ENCODE data around the gene MYRF. TPM values are rescaled to one million over a fixed set of nuclear protein-coding genes. Genes with fewer than 3 reads are reported as not detected.
A peak's percentile ranks its signal among the peaks of the same experiment; 100 is the strongest.

Gene MYRF
- total RNA-seq, 1 donor from 2014 or later: 117 TPM

DNA sequence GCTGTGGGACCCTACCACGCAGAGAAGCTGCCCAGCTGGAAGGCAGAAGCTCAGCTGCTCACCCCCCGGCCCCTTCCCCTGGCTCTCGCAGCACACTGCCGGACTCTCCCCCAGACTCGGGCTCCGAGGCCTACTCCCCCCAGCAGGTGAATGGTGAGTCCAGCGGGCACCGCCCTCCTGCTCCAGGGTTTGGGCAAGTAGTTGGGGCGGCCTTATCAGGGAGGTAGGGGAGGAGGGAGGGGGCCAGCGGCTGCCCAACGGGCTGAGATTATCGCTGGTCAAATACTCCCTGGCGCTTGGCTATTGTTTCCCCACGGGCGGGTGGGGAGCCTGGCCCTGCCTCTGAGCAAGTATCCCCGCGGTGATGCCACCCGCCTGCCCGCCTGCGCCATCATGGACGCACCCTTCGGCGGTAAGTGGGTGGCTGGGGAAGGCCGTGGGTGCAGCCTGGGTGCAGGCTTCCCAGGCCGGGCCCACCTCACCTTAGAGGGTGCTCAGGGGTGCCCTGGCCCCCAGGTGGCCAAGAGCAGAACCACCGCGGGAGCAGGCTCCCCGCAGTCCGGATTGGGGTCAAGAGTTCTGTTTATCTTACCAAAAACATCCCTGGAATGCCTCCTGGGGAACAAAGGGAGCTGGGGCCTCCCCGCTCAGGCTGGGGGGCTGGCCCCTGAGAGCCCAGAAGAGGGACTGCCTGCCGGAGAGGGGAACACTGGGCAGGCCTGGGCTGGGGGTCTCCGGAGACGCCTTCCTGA lies 16.9 kb downstream of the MYRF start:
- H3K9me3 Mint-ChIP-seq (ENCODE audit: low read depth): no peaks in the 10 kb centered on the region
- peak; percentile 41 for DNase-seq (ENCODE audit: low spot score, unreplicated experiment)
- peak overlapping the region; percentile 31 for H3K4me3 Mint-ChIP-seq (ENCODE audit: low read depth)
- H3K27ac Mint-ChIP-seq: peak overlapping the region; percentile 92
- H3K27me3 Mint-ChIP-seq: no peaks in the 10 kb centered on the region
- H3K4me1 Mint-ChIP-seq (ENCODE audit: low read depth): peaks cover 19% of the 10 kb centered on the region
- TF ChIP-seq, protein P1, sequence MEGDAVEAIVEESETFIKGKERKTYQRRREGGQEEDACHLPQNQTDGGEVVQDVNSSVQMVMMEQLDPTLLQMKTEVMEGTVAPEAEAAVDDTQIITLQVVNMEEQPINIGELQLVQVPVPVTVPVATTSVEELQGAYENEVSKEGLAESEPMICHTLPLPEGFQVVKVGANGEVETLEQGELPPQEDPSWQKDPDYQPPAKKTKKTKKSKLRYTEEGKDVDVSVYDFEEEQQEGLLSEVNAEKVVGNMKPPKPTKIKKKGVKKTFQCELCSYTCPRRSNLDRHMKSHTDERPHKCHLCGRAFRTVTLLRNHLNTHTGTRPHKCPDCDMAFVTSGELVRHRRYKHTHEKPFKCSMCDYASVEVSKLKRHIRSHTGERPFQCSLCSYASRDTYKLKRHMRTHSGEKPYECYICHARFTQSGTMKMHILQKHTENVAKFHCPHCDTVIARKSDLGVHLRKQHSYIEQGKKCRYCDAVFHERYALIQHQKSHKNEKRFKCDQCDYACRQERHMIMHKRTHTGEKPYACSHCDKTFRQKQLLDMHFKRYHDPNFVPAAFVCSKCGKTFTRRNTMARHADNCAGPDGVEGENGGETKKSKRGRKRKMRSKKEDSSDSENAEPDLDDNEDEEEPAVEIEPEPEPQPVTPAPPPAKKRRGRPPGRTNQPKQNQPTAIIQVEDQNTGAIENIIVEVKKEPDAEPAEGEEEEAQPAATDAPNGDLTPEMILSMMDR (IDR thresholded peaks at IDR 0.05; ENCODE audit: unreplicated experiment): peak; percentile 70
- peaks cover 3% of the 10 kb centered on the region for H3K36me3 Mint-ChIP-seq (ENCODE audit: insufficient read depth)

DNA sequence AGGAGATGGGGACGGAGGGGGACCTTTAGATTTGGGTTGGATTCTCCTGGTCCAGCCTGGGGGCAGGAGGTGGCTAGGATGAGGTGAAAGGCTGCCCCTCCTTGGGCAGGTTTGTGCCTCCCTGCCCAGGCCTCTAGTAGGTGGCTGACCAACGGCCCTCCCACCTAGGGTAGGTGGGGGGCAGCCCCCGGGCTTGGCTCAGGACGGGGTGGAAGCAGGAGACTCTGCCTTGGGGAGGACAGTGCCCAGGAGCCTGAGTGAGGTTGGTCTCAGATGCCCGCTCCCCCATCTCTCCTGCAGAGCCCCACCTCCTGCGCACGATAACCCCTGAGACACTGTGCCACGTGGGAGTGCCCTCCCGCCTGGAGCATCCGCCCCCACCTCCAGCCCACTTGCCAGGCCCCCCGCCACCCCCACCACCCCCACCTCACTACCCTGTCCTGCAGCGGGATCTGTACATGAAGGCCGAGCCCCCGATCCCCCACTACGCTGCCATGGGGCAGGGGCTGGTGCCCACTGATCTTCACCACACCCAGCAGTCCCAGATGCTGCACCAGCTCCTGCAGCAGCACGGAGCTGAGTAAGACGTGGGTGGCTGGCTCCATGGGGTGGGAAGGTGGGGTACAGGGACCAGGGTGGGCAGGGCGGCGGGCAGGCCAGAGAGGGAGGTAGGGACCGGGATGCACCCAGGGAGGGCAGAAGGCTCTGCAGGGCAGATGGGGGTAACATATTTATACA lies 17.7 kb downstream of the MYRF start:
- no peaks in the 10 kb centered on the region for H3K9me3 Mint-ChIP-seq (ENCODE audit: low read depth)
- H3K4me1 Mint-ChIP-seq (ENCODE audit: low read depth): peaks cover 19% of the 10 kb centered on the region
- DNase-seq (ENCODE audit: low spot score, unreplicated experiment): no peak
- TF ChIP-seq, protein P1 (IDR thresholded peaks at IDR 0.05; ENCODE audit: unreplicated experiment): no peak
- H3K27ac Mint-ChIP-seq: peak overlapping the region; percentile 86
- H3K36me3 Mint-ChIP-seq (ENCODE audit: insufficient read depth): peaks cover 3% of the 10 kb centered on the region
- H3K27me3 Mint-ChIP-seq: no peaks in the 10 kb centered on the region
- peak overlapping the region; percentile 31 for H3K4me3 Mint-ChIP-seq (ENCODE audit: low read depth)

DNA sequence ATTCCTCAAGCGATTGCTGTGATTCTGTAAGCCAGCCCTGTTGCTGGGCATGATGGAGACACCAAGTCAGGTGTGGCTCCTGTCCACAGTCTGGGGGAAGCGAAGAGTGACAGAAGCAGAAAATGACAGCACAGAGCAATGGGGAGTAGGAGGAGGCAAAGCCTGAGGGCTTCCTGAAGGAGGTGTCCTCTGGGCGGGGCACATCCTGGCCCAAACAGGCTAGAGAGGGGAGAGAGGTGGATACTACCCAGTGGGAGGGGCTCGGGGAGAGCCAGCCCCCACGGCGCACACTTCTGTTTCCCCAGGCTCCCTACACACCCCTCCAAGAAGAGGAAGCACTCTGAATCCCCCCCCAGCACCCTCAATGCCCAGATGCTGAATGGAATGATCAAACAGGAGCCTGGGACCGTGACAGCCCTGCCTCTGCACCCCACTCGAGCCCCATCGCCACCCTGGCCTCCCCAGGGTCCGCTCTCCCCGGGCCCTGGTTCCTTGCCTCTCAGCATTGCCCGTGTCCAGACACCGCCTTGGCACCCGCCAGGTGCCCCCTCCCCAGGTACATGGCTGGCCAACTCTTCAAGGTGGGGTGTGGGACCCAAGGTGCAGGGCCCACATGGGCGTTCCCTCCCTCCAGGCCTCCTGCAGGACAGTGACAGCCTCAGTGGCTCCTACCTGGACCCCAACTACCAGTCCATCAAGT lies 18.9 kb downstream of the MYRF start:
- Mint-ChIP-seq H3K4me1 (ENCODE audit: low read depth) (peaks cover 19% of the 10 kb centered on the region), H3K4me3 (ENCODE audit: low read depth) (no peak overlapping the region), H3K27me3 (no peaks in the 10 kb centered on the region), H3K36me3 (ENCODE audit: insufficient read depth) (peaks cover 3% of the 10 kb centered on the region), H3K9me3 (ENCODE audit: low read depth) (no peaks in the 10 kb centered on the region), H3K27ac (peak overlapping the region; percentile 88)
- TF ChIP-seq, protein P1 (IDR thresholded peaks at IDR 0.05; ENCODE audit: unreplicated experiment): no peak
- no peak for DNase-seq (ENCODE audit: low spot score, unreplicated experiment)

DNA sequence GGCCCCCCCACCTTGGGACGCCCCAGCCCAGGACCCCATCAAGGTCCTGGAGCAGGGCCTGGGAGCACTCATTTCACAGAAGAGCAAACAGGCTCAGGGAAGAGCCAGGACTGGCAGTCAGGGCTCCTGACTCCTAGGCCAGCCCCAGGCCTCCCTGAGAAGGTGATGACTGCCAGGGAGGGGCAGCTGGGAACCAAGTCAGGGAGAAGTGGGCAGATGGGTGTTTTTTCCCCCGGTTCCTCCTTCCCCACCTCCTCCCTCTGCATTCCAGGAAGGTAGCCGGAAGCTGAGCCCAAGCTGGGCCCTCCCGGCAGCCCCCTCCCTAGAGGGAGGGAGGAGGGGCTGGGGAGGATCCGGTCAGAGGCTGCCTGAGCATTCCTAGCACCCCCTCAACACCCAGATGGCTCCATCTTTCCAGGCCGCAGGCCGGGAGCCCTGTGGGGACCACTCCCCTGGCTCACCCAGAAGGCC lies 19.6 kb downstream of the MYRF start:
- no peak for DNase-seq (ENCODE audit: low spot score, unreplicated experiment)
- Mint-ChIP-seq H3K9me3 (ENCODE audit: low read depth) (no peaks in the 10 kb centered on the region), H3K36me3 (ENCODE audit: insufficient read depth) (peaks cover 5% of the 10 kb centered on the region), H3K4me3 (ENCODE audit: low read depth) (no peak overlapping the region), H3K4me1 (ENCODE audit: low read depth) (peaks cover 19% of the 10 kb centered on the region), H3K27ac (peak overlapping the region; percentile 84), H3K27me3 (no peaks in the 10 kb centered on the region)
- TF ChIP-seq, protein P1 (IDR thresholded peaks at IDR 0.05; ENCODE audit: unreplicated experiment): no peak

DNA sequence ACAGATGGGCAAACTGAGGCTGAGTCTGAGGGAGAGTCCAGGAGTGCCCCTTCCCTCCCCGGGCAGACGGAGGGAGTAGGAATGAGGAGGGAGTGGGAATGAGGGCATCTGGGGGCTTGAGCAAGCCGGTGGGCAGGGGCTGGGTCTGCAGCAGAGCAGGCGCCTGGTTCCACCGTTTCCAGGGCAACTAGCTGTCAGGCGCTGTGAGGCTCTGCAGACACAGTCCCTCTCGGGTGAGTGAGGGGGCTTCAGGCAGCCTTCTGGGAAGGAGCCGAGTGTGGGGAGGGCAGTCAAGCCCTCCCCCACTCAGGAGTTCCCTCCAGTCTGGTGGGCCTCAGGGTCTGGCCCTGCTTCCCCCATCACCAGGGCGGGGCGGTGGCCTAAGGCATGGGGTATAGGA lies 20.9 kb downstream of the MYRF start:
- Mint-ChIP-seq H3K27me3 (no peaks in the 10 kb centered on the region), H3K9me3 (ENCODE audit: low read depth) (no peaks in the 10 kb centered on the region), H3K27ac (no peak overlapping the region)

More for the DNA sequence above, 20.9 kb downstream of the MYRF start:
- no peak for DNase-seq (ENCODE audit: low spot score, unreplicated experiment)
- H3K4me1 Mint-ChIP-seq (ENCODE audit: low read depth): peaks cover 12% of the 10 kb centered on the region
- peaks cover 8% of the 10 kb centered on the region for H3K36me3 Mint-ChIP-seq (ENCODE audit: insufficient read depth)
- TF ChIP-seq, protein P1 (IDR thresholded peaks at IDR 0.05; ENCODE audit: unreplicated experiment): no peak
- H3K4me3 Mint-ChIP-seq (ENCODE audit: low read depth): no peak overlapping the region

All from progenitor cell of endocrine pancreas (in vitro differentiated cells).